Upper lobe of left lung (tissue), 6 donors: ENCODE results near the gene TNFRSF12A. TPM values are rescaled to one million over a fixed set of nuclear protein-coding genes. Genes with fewer than 3 reads are reported as not detected.
A peak's percentile ranks its signal among the peaks of the same experiment; 100 is the strongest.

Source experiments
- ATAC-seq, 2 donors: fragments of 200-7000 bp; cut with Tn5 transposase; one replicate each; pipeline ENCODE4 v1.9.1; 2022; ENCODE audit warnings: mild to moderate bottlenecking in 2 of 2, moderate library complexity in 2 of 2; ENCODE audit not compliant: low FRiP score in 2 of 2
- DNase-seq, 2 donors: peaks; one replicate each; pipeline ENCODE4 v3.0.0-alpha.2; 2019 to 2020
- H3K27ac ChIP-seq, 4 donors: fragments of 200-600 bp; sonication (generic); one replicate each; pipeline ENCODE4 v1.5.1; 2016 to 2019
- H3K27me3 ChIP-seq, 4 donors: fragments of 200-600 bp; sonication (generic); one replicate each; pipeline ENCODE4 v1.5.1; 2017 to 2019
- H3K36me3 ChIP-seq, 4 donors: fragments of 200-600 bp; sonication (generic); one replicate each; pipeline ENCODE4 v1.5.1; 2016 to 2019
- H3K4me1 ChIP-seq, 4 donors: fragments of 200-600 bp; sonication (generic); one replicate each; pipeline ENCODE4 v1.5.1; 2018 to 2019
- H3K4me3 ChIP-seq, 4 donors: fragments of 200-600 bp; sonication (generic); one replicate each; pipeline ENCODE4 v1.5.1; 2017 to 2019; ENCODE audit warnings: mild to moderate bottlenecking in 2 of 4, moderate library complexity in 1 of 4
- H3K9me3 ChIP-seq, 4 donors: fragments of 200-600 bp; sonication (generic); one replicate each; pipeline ENCODE4 v1.5.1; 2018 to 2019
- EP300 ChIP-seq, 4 donors: sonication (generic); formaldehyde crosslinking; IDR thresholded peaks; one replicate each; pipeline ENCODE4 v1.5.1; 2017; ENCODE audit warnings: antibody characterized with exemption in 4 of 4, control low read depth in 2 of 4
- POLR2A ChIP-seq, 4 donors: fragments of 450-650 bp; IDR thresholded peaks; one replicate each; pipeline ENCODE4 v1.5.1; 2016 to 2017; ENCODE audit warnings: antibody characterized with exemption in 4 of 4, mild to moderate bottlenecking in 2 of 4
- POLR2AphosphoS5 ChIP-seq, 2 donors: sonication (generic); formaldehyde crosslinking; IDR thresholded peaks; one replicate each; pipeline ENCODE4 v1.5.1; 2017; ENCODE audit warnings: antibody characterized with exemption in 2 of 2
- WGBS, 2 donors: methylation state at CpG; one replicate each; pipeline ENCODE4 v1.1.5; 2017 to 2018; 5-methylcytosine and 5-hydroxymethylcytosine counted together
- total RNA-seq, 6 donors: library from RNA; depleted of rRNA in 4 of 6; stranded (reverse); fragments of >200 nt in 4 of 6; gene quantifications; one replicate each; pipeline versions ENCODE4 v1.1.0 to v1.2.1, GENCODE V29; 2016 to 2021
- TF ChIP-seq, protein P1 (sequence below), 6 experiments: fragments of 450-650 bp in 4 of 6; fragments of 200-600 bp in 2 of 6; sonication (generic) in 2 of 6; IDR thresholded peaks; one replicate each; pipeline ENCODE4 v1.5.1; 2016 to 2019; ENCODE audit warnings: antibody characterized with exemption in 6 of 6
- donor health status: DM: no; HTN: no; CAD: no; lungs with moderate emphysema.
- donor health status: DM: no; HTN: yes; CAD: no; lungs with severe emphysema.

The TNFRSF12A gene, protein sequence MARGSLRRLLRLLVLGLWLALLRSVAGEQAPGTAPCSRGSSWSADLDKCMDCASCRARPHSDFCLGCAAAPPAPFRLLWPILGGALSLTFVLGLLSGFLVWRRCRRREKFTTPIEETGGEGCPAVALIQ
- total RNA-seq = 100 to 1,000 TPM in 1 of 6 donors, 10 to 100 TPM in 5; 37.7 to 431 (median 76.5) TPM

DNA sequence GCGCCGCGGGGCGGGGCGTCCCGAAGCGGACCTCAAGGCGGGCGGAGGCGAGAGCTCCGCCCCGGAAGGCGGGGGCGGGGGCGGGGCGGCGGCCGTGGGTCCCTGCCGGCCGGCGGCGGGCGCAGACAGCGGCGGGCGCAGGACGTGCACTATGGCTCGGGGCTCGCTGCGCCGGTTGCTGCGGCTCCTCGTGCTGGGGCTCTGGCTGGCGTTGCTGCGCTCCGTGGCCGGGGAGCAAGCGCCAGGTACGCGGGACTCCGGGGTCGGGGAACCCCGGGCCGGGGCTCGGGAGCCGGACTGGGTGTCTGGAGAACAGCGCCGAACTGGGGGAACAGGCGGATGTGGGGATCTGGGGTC, at the start of gene TNFRSF12A:
Gene TNFRSF12A, plus strand, starts transcription at position 122 of the 357 bp plus-strand sequence. Its CDS starts 30 bp downstream, at position 152.
- Histone ChIP-seq H3K4me3 (peak within 1 kb of the TSS; percentile 62 to 80 (median 72)), H3K36me3 (peaks cover 0 to 5% (median 0%) of the 10 kb centered on the region in 4 donors), H3K27me3 (peaks cover 0 to 10% (median 3%) of the 10 kb centered on the region in 4 donors), H3K9me3 (no peaks in the 10 kb centered on the region), H3K27ac (peak within 1 kb of the TSS; percentile 94 to 97 (median 97)), H3K4me1 (peaks cover 45 to 67% (median 53%) of the 10 kb centered on the region in 4 donors)
- ATAC-seq (peak in 1 of 2 donors; percentile 71), DNase-seq (peak; percentile 87 to 97)
- TF ChIP-seq EP300 (IDR thresholded peaks at IDR 0.05) = peak in 1 of 4 donors; percentile 7
- TF ChIP-seq POLR2AphosphoS5 (IDR thresholded peaks at IDR 0.05) = peak; percentile 85 to 87
- TF ChIP-seq POLR2A (IDR thresholded peaks at IDR 0.05) = peak; percentile 46 to 98 (median 85)
- TF ChIP-seq, protein P1, sequence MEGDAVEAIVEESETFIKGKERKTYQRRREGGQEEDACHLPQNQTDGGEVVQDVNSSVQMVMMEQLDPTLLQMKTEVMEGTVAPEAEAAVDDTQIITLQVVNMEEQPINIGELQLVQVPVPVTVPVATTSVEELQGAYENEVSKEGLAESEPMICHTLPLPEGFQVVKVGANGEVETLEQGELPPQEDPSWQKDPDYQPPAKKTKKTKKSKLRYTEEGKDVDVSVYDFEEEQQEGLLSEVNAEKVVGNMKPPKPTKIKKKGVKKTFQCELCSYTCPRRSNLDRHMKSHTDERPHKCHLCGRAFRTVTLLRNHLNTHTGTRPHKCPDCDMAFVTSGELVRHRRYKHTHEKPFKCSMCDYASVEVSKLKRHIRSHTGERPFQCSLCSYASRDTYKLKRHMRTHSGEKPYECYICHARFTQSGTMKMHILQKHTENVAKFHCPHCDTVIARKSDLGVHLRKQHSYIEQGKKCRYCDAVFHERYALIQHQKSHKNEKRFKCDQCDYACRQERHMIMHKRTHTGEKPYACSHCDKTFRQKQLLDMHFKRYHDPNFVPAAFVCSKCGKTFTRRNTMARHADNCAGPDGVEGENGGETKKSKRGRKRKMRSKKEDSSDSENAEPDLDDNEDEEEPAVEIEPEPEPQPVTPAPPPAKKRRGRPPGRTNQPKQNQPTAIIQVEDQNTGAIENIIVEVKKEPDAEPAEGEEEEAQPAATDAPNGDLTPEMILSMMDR (IDR thresholded peaks at IDR 0.05) = peak in 3 of 6 experiments; percentile 41 to 57 (median 45)
- 0 to 3% methylated on average over 19 to 49 of the region's 49 CpGs for whole genome bisulfite sequencing, 2 donors

DNA sequence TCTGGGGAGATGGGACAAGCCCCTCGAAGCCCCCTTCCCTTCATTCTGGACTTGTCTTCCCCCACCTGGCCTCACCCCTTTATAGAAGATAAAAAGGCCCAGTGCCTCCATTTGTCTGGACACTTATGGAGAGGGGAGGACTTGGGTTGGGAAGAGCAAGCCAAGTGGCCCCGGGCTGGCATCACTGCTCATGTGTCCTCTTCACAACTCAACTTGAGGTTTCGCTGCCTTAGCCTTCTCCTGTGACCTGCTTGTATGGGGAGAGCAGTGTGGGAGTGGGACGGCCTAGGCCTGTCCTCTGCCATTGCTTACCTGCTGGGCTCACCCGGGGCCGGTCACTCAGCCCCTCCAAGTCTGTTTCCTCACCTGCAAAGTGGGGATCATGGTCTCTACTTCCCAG, 49.6 kb upstream of the TNFRSF12A start:
- no peak for TF ChIP-seq POLR2A (IDR thresholded peaks at IDR 0.05)
- TF ChIP-seq, protein P1 (IDR thresholded peaks at IDR 0.05) = no peak
- peaks cover 26 to 48% (median 34%) of the 10 kb centered on the region in 4 donors for H3K4me1 ChIP-seq
- peak overlapping the region in 3 of 4 donors; percentile 72 to 89 (median 88) for H3K4me3 ChIP-seq
- no peak for DNase-seq
- peaks cover 0 to 28% (median 21%) of the 10 kb centered on the region in 4 donors for H3K27me3 ChIP-seq
- no peak for ATAC-seq
- peak overlapping the region in 2 of 4 donors; percentile 29 to 80 for H3K27ac ChIP-seq
- no peaks in the 10 kb centered on the region for H3K9me3 ChIP-seq
- 82% methylated on average over 5 to 6 of the region's 6 CpGs for WGBS, 2 donors
- H3K36me3 ChIP-seq = no peaks in the 10 kb centered on the region

DNA sequence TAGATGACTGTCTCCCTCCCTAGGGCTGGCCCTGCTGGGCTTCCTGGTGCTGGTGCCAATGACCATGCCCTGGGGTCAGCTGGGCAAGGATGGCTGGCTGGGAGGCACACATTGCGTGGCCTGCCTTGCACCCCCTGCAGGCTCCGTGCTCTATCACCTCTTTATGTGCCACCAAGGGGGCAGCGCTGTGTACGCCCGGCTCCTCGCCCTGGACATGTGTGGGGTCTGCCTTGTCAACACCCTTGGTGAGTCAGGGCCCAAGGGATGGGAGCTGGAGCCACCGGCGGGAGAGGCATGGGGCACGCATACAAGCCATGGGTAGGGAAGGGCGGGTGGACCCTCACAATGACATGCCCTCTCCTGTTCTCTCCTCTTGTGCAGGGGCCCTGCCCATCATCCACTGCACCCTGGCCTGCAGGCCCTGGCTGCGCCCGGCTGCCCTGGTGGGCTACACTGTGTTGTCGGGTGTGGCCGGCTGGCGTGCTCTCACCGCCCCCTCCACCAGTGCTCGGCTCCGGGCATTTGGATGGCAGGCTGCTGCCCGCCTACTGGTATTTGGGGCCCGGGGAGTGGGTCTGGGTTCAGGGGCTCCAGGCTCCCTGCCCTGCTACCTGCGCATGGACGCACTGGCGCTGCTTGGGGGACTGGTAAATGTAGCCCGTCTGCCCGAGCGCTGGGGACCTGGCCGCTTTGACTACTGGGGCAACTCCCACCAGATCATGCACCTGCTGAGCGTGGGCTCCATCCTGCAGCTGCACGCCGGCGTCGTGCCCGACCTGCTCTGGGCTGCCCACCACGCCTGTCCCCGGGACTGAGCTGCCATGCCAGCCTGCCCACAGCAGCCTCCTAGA, 48.8 kb upstream of the TNFRSF12A start:
- no peak for ATAC-seq
- 80 to 96% methylated on average over 2 to 31 of the region's 35 CpGs for WGBS, 2 donors
- no peak overlapping the region for H3K27ac ChIP-seq
- H3K27me3 ChIP-seq = peaks cover 0 to 20% (median 14%) of the 10 kb centered on the region in 4 donors
- H3K4me3 ChIP-seq = no peak overlapping the region
- no peaks in the 10 kb centered on the region for H3K9me3 ChIP-seq
- TF ChIP-seq, protein P1 (IDR thresholded peaks at IDR 0.05) = no peak
- TF ChIP-seq EP300 (IDR thresholded peaks at IDR 0.05) (no peak), POLR2AphosphoS5 (IDR thresholded peaks at IDR 0.05) (no peak), POLR2A (IDR thresholded peaks at IDR 0.05) (no peak)
- no peaks in the 10 kb centered on the region for H3K36me3 ChIP-seq
- peak in 1 of 2 donors; percentile 74 for DNase-seq
- H3K4me1 ChIP-seq = peaks cover 25 to 48% (median 33%) of the 10 kb centered on the region in 4 donors

DNA sequence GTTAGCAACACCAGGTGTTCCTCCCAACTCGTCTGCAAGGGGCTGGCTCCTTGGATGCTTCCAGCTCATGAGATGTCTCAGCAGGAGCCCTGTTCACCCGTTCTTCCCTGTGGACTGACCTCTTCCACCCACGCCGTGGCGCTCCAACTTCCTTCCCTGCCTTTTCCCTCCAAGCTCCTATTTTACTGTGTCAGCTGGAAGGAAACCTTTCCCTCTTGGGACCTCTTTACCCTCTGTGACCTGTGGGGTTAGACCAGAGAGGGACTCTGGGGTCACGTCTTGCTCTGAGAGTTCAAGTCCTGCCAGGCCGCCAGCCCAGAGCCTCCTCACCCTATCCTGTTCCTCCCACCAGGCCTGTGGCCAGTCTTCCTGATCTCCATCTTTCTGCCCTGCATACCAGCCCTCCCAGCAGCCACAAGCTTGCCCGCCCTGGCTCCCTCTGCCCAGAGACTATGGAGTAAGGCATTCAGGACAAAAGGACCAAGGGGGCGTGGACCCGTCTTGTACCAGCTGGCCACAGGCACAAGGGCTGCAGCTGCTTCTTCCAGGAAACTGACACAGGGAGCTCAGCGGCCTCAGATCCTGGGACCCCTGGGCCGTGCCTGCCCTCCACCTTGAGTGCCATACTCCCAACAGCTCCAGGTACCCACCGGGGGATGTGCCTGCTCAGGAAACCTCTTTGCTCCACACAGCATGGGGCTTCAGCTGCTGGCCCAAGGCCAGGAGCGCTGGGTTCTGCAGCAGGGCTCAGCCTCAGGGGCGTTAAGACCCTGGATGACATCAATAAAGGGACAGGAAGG, 48.0 kb upstream of the TNFRSF12A start:
- Histone ChIP-seq H3K36me3 (no peaks in the 10 kb centered on the region), H3K4me3 (no peak overlapping the region), H3K27ac (no peak overlapping the region), H3K9me3 (no peaks in the 10 kb centered on the region), H3K27me3 (peaks cover 0 to 12% (median 7%) of the 10 kb centered on the region in 4 donors), H3K4me1 (peaks cover 17 to 40% (median 25%) of the 10 kb centered on the region in 4 donors)
- ATAC-seq (no peak), DNase-seq (peak in 1 of 2 donors; percentile 63)
- TF ChIP-seq, protein P1 (IDR thresholded peaks at IDR 0.05) = no peak
- 82 to 89% methylated on average over 9 to 13 of the region's 15 CpGs for WGBS, 2 donors
